ENCODE results near the gene STXBP1. TPM values are rescaled to one million over a fixed set of nuclear protein-coding genes. Genes with fewer than 3 reads are reported as not detected.

The STXBP1 gene
- total and polyA plus RNA-seq, 9 of the 15 experiments (the other 6 are each of a cell fraction or from before 2014, with no cell fraction given): 4.6 to 35.1 (median 9.7) TPM

- no peaks in the 10 kb centered on the region for H3K9me3 ChIP-seq (replicated peaks; ENCODE audit: control insufficient read depth, insufficient read depth, low read depth, low read length)
- H4K20me1 ChIP-seq (replicated peaks; ENCODE audit: control insufficient read depth, insufficient read depth, low read length): no peaks in the 10 kb centered on the region
- in situ Hi-C loops (cut with MboI) (no loop called here), intact Hi-C loops (cut with micrococcal nuclease) (no loop called here)
- no peaks in the 10 kb centered on the region for H3K36me3 ChIP-seq (ENCODE audit: control insufficient read depth, insufficient read depth, low read length)
- no TSS peak for BruUV-seq (replicated peaks)
- H3K27ac ChIP-seq (ENCODE audit: extremely low read depth, low read depth, low read length): no peak overlapping the region
- ATAC-seq: no peak
- ChIA-PET POLR2A (interaction anchor here (1.1 to 1.7 kb wide), 2 partner anchors 16 to 23 kb away, joined by 3 to 5 read pairs; no protein-coding TSS in a partner anchor), CTCF (ENCODE audit: low intra/inter-chr PET ratio) (no interaction called here)
- peaks cover 0 to 34% of the 10 kb centered on the region in 2 experiments; a peak in 4 of 5 replicates for H3K4me1 ChIP-seq (replicated peaks in 1 of 2; ENCODE audit: control insufficient read depth in 2 of 2, insufficient read depth in 2 of 2, low read length in 2 of 2)
- no peaks in the 10 kb centered on the region for H3K79me2 ChIP-seq (ENCODE audit: control insufficient read depth, insufficient read depth, low read length)
- H3K27me3 ChIP-seq (ENCODE audit: control insufficient read depth in 2 of 2, insufficient read depth in 2 of 2, low read length in 2 of 2): no peaks in the 10 kb centered on the region; a peak in 1 of 5 replicates
- H3K9ac ChIP-seq (ENCODE audit: insufficient read depth in 1 of 2, low read depth in 2 of 2, low read length in 2 of 2): 0 out of 4 replicates have a peak overlapping the region, but pooled peaks of 1 of the 2 experiments have one; percentile 13
- peaks cover 4% of the 10 kb centered on the region for H3K9me1 ChIP-seq (ENCODE audit: control insufficient read depth, insufficient read depth, low read length)
- no peak overlapping the region for H2AFZ ChIP-seq (ENCODE audit: low read depth, low read length)
- no peak for DNase-seq (ENCODE audit: extremely low read depth in 1 of 4, low spot score in 3 of 4)
- no peak for FAIRE-seq
- no peak overlapping the region for H3K4me3 ChIP-seq
- H3K4me2 ChIP-seq (ENCODE audit: insufficient read depth, low read length): no peak overlapping the region
- TF ChIP-seq, protein P1, sequence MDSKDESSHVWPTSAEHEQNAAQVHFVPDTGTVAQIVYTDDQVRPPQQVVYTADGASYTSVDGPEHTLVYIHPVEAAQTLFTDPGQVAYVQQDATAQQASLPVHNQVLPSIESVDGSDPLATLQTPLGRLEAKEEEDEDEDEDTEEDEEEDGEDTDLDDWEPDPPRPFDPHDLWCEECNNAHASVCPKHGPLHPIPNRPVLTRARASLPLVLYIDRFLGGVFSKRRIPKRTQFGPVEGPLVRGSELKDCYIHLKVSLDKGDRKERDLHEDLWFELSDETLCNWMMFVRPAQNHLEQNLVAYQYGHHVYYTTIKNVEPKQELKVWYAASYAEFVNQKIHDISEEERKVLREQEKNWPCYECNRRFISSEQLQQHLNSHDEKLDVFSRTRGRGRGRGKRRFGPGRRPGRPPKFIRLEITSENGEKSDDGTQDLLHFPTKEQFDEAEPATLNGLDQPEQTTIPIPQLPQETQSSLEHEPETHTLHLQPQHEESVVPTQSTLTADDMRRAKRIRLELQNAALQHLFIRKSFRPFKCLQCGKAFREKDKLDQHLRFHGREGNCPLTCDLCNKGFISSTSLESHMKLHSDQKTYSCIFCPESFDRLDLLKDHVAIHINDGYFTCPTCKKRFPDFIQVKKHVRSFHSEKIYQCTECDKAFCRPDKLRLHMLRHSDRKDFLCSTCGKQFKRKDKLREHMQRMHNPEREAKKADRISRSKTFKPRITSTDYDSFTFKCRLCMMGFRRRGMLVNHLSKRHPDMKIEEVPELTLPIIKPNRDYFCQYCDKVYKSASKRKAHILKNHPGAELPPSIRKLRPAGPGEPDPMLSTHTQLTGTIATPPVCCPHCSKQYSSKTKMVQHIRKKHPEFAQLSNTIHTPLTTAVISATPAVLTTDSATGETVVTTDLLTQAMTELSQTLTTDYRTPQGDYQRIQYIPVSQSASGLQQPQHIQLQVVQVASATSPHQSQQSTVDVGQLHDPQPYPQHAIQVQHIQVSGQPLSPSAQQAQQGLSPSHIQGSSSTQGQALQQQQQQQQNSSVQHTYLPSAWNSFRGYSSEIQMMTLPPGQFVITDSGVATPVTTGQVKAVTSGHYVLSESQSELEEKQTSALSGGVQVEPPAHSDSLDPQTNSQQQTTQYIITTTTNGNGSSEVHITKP (IDR thresholded peaks at IDR 0.05; ENCODE audit: partially characterized antibody): no peak
- TF ChIP-seq ZNF589 (CRISPR knock-in tag; IDR thresholded peaks at IDR 0.05; ENCODE audit: low read depth) (no peak), CC2D1A (IDR thresholded peaks at IDR 0.05) (no peak), RFX5 (IDR thresholded peaks at IDR 0.05; ENCODE audit: low read depth, low read length) (no peak), PYGO2 (tag; IDR thresholded peaks at IDR 0.05) (no peak), ZKSCAN1 (IDR thresholded peaks at IDR 0.05; ENCODE audit: low read depth, low read length) (no peak), COPS2 (conservative IDR thresholded peaks at IDR 0.05) (no peak), MCM2 (IDR thresholded peaks at IDR 0.05; ENCODE audit: low read depth) (no peak), TCF7 (IDR thresholded peaks at IDR 0.05; ENCODE audit: borderline replicate concordance) (no peak), AFF4 (CRISPR knock-in tag; IDR thresholded peaks at IDR 0.05) (no peak), EGR1 (conservative IDR thresholded peaks at IDR 0.05) (0 out of 2 replicates have a peak, but pooled peaks have one; percentile 13), ZNF263 (CRISPR knock-in tag; IDR thresholded peaks at IDR 0.05; ENCODE audit: borderline replicate concordance) (peak; percentile 88)
- TF ChIP-seq, protein P2, sequence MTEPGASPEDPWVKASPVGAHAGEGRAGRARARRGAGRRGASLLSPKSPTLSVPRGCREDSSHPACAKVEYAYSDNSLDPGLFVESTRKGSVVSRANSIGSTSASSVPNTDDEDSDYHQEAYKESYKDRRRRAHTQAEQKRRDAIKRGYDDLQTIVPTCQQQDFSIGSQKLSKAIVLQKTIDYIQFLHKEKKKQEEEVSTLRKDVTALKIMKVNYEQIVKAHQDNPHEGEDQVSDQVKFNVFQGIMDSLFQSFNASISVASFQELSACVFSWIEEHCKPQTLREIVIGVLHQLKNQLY (CRISPR knock-in tag; conservative IDR thresholded peaks at IDR 0.05): no peak
- TF ChIP-seq, protein P3, sequence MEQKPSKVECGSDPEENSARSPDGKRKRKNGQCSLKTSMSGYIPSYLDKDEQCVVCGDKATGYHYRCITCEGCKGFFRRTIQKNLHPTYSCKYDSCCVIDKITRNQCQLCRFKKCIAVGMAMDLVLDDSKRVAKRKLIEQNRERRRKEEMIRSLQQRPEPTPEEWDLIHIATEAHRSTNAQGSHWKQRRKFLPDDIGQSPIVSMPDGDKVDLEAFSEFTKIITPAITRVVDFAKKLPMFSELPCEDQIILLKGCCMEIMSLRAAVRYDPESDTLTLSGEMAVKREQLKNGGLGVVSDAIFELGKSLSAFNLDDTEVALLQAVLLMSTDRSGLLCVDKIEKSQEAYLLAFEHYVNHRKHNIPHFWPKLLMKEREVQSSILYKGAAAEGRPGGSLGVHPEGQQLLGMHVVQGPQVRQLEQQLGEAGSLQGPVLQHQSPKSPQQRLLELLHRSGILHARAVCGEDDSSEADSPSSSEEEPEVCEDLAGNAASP (IDR thresholded peaks at IDR 0.05): no peak
Measured at GRCh38 chr9:127720865-127721227, 108.8 kb downstream of the STXBP1 start.

Data from K562 (cell line).